Neural progenitor cell (in vitro differentiated cells): ENCODE data around the gene WDR5.

Experiments used
- EZH2 ChIP-seq: fragments of 200-600 bp; sonication (generic); IDR thresholded peaks from 2 replicates; pipeline ENCODE4 v1.6.1; 2017; ENCODE audit warnings: antibody characterized with exemption, mild to moderate bottlenecking, moderate library complexity
- EZH2phosphoT487 ChIP-seq: fragments of 200-600 bp; sonication (generic); IDR thresholded peaks from 2 replicates; pipeline ENCODE4 v1.6.1; 2017; ENCODE audit warnings: antibody characterized with exemption
- TF ChIP-seq, protein P1 (sequence below): fragments of 200-600 bp; sonication (generic); IDR thresholded peaks from 2 replicates; pipeline ENCODE4 v1.5.1; 2017; ENCODE audit warnings: antibody characterized with exemption, mild to moderate bottlenecking

DNA sequence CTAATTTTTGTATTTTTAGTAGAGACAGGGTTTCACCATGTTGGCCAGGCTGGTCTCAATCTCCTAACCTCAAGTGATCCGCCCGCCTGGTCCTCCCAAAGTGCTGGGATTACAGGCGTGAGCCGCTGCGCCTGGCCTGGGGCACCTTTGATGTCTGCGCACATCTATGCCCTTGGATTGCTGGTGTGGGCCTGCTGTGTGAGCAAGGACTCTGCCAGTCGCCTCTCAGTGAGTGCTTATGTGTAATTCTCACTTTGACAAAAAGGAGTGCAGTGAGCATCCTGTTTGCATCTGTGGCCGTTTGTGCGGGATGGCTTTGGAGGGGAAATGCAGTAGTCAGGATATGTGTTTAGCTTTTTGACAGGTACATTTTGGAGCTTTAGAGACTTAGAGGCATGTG is 9.4 kb downstream of the WDR5 start:
- TF ChIP-seq, protein P1, sequence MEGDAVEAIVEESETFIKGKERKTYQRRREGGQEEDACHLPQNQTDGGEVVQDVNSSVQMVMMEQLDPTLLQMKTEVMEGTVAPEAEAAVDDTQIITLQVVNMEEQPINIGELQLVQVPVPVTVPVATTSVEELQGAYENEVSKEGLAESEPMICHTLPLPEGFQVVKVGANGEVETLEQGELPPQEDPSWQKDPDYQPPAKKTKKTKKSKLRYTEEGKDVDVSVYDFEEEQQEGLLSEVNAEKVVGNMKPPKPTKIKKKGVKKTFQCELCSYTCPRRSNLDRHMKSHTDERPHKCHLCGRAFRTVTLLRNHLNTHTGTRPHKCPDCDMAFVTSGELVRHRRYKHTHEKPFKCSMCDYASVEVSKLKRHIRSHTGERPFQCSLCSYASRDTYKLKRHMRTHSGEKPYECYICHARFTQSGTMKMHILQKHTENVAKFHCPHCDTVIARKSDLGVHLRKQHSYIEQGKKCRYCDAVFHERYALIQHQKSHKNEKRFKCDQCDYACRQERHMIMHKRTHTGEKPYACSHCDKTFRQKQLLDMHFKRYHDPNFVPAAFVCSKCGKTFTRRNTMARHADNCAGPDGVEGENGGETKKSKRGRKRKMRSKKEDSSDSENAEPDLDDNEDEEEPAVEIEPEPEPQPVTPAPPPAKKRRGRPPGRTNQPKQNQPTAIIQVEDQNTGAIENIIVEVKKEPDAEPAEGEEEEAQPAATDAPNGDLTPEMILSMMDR = no peak
- TF ChIP-seq EZH2phosphoT487 (no peak), EZH2 (no peak)
